ENCODE measurements around the gene IQCB1. TPM values are rescaled to one million over a fixed set of nuclear protein-coding genes. Genes with fewer than 3 reads are reported as not detected.

IQCB1 gene
- total RNA-seq, 2 donors from 2014 or later: 6.5 to 6.7 TPM

GRCh38 chr3:121758727-121759450 lies 76.0 kb downstream of the IQCB1 start:
- no peak for TF ChIP-seq CTCF (IDR thresholded peaks at IDR 0.05)
- no peak overlapping the region for H3K4me3 ChIP-seq
- H3K4me1 ChIP-seq: peaks cover 0 to 12% of the 10 kb centered on the region in 2 donors
- DNase-seq (ENCODE audit: low spot score): no peak
- H3K36me3 ChIP-seq: no peaks in the 10 kb centered on the region
- H3K27me3 ChIP-seq: no peaks in the 10 kb centered on the region
- no peaks in the 10 kb centered on the region for H3K9me3 ChIP-seq
- no peak overlapping the region for H3K27ac ChIP-seq

- no peak for DNase-seq (ENCODE audit: low spot score)
- peaks cover 0 to 12% of the 10 kb centered on the region in 2 donors for H3K4me1 ChIP-seq
These were observed 76.9 kb downstream of the IQCB1 start for GRCh38 chr3:121757812-121758545.

GRCh38 chr3:121757087-121757811 lies 77.6 kb downstream of the IQCB1 start:
- Histone ChIP-seq H3K36me3 (no peaks in the 10 kb centered on the region), H3K9me3 (no peaks in the 10 kb centered on the region), H3K4me3 (no peak overlapping the region), H3K4me1 (peaks cover 0 to 12% of the 10 kb centered on the region in 2 donors), H3K27me3 (no peaks in the 10 kb centered on the region), H3K27ac (peak overlapping the region in 1 of 2 donors; percentile 3)
- DNase-seq (ENCODE audit: low spot score): no peak
- TF ChIP-seq CTCF (IDR thresholded peaks at IDR 0.05): no peak

More at GRCh38 chr3:121757812-121758545, 76.9 kb downstream of the IQCB1 start:
- Histone ChIP-seq H3K27me3 (no peaks in the 10 kb centered on the region), H3K9me3 (no peaks in the 10 kb centered on the region), H3K36me3 (no peaks in the 10 kb centered on the region), H3K4me3 (no peak overlapping the region), H3K27ac (no peak overlapping the region)
- TF ChIP-seq CTCF (IDR thresholded peaks at IDR 0.05): no peak

- no peak for TF ChIP-seq CTCF (IDR thresholded peaks at IDR 0.05)
- Histone ChIP-seq H3K36me3 (no peaks in the 10 kb centered on the region), H3K4me3 (no peak overlapping the region), H3K27me3 (no peaks in the 10 kb centered on the region), H3K27ac (no peak overlapping the region), H3K9me3 (no peaks in the 10 kb centered on the region), H3K4me1 (peaks cover 0 to 27% of the 10 kb centered on the region in 2 donors)
- DNase-seq (ENCODE audit: low spot score): no peak
These were observed 82.1 kb downstream of the IQCB1 start for GRCh38 chr3:121752772-121753171.

GRCh38 chr3:121752261-121752660 lies 82.6 kb downstream of the IQCB1 start:
- Histone ChIP-seq H3K27ac (no peak overlapping the region), H3K27me3 (no peaks in the 10 kb centered on the region)
- no peak for TF ChIP-seq CTCF (IDR thresholded peaks at IDR 0.05)

More at GRCh38 chr3:121752261-121752660, 82.6 kb downstream of the IQCB1 start:
- H3K4me3 ChIP-seq: no peak overlapping the region
- no peaks in the 10 kb centered on the region for H3K9me3 ChIP-seq
- no peaks in the 10 kb centered on the region for H3K36me3 ChIP-seq
- H3K4me1 ChIP-seq: peaks cover 0 to 30% of the 10 kb centered on the region in 2 donors
- no peak for DNase-seq (ENCODE audit: low spot score)
